Right renal pelvis (tissue), 4 donors: ENCODE results near the gene NFIA. TPM values are rescaled to one million over a fixed set of nuclear protein-coding genes. Genes with fewer than 3 reads are reported as not detected.

Source experiments
- DNase-seq, 4 donors: peaks; one replicate each; pipeline ENCODE4 v3.0.0-alpha.2; 2013; ENCODE audit warnings: low read depth in 4 of 4, low spot score in 3 of 4, missing footprints in 1 of 4
- polyA plus RNA-seq, 4 donors: library from polyadenylated mRNA; unstranded; fragments of 120-200 nt; gene quantifications; one replicate each; pipeline ENCODE4 v1.2.1, GENCODE V29; 2013; ENCODE audit not compliant: insufficient read length in 4 of 4

NFIA gene
- polyA plus RNA-seq, 4 donors = 13.9 to 19.2 (median 17.2) TPM

DNA sequence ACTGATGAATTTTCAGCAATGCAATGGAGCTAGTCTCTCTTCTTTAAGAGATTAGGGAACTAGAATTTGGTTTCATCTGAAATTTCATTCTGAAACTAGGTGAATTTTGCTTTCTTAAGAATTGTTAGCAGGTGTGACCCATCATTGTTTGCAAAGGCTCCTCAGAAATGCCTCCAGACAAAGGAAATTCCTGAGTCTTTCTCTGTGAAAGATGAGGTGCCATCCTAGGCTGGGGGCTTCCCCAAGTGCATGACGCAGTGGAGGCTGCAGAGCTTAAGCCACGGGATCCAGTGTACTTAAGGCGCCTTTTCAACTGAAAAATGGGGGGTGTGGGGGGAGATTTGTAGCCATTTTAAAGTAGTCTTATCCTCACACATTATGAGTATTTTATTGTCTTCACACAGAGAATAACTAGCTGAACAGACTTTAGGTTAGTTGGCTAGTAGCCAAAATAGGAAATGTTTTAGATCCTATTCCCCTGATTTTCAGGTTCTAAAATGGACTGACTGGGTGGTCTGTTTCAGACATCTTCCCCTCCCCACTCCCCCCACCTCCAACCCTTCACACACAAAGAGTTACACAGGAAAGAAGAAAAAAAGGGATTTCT is 202.0 kb downstream of the NFIA start:
- DNase-seq = no peak

DNA sequence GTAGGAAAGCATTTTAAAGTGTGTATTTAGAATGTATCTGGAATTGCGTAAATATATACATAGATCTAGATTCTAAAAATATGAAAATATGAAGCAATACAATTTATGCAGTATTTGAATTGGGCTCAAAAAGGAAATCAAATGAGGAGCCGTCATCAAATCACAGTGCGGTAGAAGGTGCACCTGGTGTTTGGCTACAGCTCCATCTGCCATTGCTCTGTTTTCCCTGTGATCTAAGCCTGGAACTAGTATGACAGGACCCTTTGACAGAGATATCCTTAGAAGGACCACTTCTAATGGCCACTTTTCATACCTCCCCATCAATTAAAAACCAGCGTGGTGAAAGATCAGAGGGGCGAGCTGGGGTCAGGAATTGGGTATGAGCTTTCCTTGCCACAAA is 202.6 kb downstream of the NFIA start:
- no peak for DNase-seq

DNA sequence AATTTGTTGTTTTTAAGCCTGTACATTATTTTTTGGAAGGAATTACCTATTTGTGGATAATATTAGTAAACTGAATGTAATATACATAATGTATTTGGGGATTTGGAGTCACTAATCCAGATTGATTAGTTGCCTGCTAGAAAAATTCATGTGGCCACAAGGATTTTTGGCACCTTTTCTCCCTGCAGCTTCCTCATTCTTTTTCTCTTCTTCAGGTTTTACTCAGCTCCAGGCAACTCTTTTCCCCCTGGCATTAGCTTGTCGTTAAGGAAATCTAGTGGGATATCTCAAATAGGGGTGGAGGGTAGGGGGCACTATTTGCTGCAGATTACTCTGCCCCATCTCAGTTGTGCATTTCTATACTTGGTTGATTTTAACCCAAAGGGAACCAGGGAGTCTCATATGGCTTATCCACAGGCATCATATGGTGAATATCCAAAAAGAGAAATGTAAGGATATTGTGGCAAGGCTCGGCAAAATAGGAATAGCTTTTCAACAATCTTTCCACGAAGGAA is 203.1 kb downstream of the NFIA start:
- DNase-seq = no peak

DNA sequence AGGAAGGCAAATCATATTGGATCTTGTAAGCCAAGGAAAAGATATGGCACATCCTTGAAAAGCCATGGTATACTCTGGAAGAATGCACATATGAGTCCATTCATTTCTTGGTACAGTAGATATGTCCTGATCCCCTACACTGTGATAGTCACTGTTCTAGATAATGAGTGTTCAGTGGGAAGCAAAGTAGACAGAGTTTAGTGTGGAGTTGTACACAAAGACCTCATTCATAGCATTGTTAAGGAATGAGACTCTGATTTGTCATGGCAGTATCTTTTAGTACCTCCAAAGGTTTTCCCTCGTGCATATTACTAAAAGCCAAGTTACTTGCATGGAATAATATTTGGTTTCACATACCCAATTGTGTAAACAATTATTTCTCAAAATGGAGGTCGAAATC is 204.7 kb downstream of the NFIA start:
- no peak for DNase-seq

DNA sequence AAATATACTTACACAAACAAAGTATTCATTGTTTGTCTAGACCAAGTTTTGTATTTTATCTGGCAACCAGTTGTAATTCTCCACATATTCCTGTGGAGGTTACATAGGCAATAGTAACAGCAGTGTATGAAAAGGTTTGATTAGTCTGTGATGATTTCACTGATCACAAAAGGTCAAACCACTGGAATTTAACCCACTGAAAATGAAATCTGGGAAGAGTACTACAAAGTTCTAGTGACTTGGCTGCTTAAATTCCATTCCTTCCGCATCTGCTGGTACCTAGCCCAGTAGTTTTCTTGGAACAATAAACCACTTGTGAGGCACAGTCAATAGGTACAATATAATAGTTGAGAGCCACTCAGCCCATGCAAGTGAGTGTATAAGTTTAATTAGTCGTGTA is 205.4 kb downstream of the NFIA start:
- no peak for DNase-seq

DNA sequence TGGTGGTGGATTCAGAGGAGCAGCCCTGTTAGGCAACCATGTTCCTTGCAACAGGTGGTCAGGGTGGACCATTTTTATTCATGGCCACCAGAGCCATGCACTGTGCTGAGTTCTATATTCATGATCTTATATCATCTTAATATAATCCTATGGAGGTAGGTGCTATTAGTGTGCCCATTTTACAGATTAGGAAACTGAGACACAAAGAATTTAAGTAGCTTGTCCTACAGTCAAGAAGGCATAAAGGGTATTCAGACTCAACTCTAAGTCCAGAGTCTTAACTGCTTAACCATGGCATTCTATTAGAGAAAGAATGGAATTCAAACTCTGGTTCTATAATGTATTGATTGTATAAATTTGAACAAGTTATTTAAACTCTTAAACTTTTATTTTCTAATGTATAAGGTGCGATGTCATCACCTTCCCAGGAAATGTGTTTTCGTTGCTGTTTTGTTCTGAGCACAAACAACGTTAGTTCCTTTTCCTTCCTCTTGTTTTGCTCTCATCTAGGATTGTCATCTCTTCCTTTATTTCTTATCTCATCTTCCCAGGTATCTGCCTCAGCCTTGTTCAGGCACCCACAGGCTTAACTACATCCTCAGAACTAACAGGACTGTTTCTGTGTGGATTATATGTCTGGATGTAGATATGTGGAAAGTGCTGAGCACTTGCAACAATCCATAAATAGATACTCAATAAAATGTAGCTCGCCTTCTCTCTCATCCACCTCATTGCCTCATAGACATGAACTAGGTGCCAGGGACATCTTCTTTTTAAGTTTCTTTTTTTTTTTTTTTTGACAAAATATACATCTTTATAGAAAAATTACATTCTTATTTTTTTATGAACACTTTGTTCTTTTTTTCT is 207.1 kb downstream of the NFIA start:
- DNase-seq = no peak

DNA sequence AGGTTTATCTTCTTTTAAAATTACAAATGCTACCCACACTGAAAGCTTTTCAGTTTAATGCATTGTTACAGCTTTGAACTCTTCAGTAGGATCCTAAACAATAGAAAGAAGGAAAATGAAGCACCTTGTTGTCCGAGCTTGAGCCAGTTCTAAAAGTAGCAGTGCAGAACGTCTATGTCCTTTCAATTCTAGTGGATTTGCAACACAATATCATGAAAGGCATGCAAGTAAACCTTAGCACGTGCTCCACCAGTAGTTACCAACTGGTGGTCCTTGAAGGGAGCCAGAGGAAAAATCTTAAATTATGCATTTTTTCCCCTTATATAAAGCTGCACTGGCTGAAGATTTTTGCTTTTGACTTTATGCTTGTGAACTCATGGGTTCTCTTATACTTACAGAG is 208.2 kb downstream of the NFIA start:
- DNase-seq = no peak

DNA sequence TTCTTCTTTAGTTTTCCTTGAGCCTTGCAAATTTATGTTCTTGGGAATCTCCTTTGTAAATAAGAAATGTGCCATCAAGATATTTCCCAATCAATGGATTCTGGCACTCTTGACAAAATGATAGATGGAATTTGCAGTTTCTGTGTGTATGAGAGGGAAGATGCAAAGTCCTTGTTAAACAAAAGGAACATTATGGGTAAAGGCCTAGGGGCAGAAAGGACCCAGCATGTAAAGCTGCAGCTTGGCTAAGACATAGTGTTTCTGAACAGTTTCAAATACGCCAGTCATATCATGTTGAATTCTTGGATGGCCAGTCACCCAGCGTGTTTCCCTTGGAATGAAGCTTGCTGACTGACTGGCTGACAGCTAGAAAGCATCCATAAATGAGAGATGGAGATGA is 210.8 kb downstream of the NFIA start:
- no peak for DNase-seq

DNA sequence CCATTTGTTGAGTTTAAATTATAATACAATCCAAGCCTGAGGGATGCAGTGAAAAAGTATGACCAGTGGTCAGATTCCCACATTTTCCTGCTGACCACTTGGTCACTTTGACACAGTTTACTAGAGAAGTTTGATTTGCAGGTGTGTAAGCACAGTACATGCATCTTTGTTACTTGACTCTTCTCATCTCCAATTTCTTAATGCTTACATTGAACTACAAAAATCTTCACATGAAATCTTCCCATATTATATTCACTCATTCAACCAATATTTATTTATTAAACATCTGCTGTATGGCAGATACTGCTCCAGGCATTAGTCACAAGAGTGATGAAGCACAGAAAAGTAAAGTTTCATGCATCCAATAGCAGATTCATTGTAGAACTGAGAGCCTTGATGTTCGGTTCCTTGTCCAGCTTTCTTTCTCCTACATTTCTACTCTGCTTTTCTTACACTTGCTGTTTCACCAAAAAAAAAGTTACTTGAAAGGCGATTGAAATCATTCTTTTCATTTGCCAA is 211.7 kb downstream of the NFIA start:
- DNase-seq = no peak

DNA sequence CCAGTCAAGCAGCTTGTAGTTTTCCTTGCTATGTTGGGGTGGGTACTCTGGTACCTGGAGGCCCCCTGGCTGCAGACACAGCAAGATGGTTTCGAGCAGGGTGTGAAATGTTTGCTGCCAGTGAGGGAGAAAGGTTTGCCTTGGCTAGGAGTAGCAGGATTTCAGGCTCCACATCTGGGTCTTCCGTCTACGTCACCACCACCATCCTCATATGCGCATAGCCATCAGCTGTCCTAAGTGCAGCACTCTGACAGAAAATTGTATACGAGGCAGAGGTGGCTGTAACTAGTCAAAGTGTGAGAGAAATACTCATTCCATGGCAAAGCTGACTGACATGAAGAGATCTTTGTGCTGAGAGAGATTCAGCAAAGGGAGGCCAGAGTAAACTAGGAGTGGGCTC is 212.6 kb downstream of the NFIA start:
- no peak for DNase-seq

DNA sequence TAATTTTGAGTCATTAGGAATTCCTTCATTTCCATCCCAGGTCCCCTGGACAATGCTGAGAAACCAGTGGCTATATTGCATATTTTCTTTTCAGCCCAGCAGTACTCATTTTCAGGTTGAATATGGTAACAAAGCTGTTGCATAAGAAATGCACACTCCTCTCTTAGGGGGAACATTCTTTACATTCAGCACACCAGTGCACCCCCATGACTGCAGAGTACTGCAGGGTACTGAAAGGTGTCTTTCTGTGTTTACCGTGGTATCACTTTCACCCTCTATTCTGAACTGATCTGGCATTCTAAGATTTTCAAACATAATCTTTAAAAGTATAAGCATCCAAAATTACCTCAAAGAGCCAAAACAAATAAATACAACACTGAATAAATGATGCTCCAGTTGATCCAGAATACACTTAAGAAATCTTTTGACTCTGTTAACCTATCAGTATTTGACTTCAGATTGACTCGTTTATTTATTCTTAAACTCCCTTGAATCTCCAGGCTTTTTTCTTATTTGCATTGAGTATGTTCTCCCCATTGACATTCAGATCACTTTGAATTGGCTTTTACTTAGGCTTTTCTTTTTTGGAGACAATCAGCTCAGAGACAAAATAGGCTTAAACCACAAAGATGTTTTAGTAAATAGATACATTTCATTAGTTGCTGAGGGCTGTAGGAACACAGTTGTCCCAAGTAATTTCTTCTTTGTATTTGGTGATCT is 213.6 kb downstream of the NFIA start:
- no peak for DNase-seq

DNA sequence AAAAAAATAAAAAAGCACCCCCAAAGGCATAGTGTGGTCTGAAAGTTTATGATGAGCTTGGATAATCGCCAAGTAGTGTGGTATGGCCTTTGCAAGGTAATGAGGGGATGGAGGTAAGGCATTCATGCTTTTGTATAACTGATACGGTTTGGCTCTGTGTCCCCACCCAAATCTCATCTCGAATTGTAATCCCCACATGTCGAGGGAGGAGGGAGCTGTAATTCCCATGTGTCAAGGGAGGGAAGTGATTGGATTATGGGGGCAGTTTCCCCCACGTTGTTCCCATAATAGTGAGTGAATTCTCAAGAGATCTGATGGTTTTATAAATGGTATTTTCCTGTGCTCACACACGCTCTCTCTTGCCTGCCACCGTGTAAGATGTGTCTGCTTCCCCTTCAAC is 215.5 kb downstream of the NFIA start:
- DNase-seq = no peak

DNA sequence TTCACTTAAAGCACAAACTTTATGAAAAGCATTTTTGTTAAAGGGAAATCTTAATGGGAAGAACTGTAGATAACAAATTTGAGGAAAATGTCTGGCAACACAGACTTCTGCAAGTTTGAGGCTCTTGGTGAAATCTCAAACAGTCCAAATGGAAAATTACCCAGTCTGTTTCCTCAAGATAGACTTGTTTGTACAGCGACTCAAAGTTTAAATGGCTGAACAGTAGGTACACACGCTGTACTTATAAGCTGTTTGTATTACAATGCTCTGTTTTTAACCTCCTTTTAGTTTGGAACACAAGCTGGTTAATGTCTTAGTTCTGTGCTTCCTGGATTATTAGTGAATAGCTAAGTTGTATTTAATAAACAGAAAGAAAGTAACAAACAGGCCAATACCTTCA is 217.1 kb downstream of the NFIA start:
- DNase-seq = no peak

DNA sequence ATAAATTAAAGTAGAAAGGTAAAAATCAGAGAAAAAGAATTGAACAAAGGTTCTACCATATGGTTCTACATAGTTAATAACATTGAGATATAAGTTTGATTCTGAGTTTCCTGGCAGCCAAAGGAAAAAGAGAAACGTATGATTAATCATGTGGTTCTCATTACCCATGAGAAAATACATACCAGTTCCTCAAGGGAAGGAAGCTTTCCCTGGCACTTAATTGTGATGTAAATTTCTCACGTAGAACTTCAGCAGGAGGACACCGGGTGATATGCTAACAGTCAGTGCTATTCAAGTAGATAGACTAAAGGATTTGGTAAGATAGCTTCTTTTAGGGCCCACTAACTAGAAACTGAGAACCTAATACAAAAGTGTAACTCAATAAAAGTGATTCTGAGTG is 218.5 kb downstream of the NFIA start:
- no peak for DNase-seq

DNA sequence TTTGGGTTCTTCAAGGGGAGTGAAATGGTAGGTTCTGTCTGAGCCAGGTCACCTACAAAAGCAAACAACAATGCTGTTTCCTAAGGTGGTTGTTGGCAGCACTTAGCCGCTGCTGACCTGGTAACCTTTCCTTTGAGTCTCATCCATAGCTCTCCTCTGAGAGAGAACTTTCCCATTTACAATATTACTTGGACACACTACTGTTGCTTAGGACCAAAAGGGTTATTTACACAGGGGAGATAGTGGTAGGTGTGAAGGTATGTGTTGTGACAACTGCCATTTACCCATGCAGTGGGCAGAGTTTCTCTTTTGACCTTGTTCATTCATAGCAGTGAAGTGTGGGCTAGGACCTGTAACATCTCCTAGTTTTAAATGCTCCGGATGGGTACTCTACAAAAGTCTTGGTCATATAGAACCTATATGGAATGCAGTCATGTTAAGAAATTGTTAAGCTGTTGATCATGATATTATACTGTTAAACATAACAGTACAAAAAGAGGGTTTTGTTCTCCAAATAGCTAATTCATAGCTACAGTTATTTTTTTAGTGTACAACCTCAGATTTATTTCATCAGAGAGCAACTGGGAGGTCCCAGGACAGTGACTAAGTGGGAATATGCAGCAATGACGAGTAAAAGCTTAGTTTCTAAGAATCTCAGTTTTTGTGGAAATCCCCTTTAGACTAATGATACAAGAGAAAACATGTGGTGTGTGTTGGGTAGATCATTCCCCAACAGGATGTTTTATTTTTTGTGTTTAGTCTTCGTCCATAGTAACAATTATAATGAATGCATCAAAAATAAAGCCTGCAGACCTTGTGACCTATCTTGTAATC is 219.7 kb downstream of the NFIA start:
- DNase-seq = no peak

DNA sequence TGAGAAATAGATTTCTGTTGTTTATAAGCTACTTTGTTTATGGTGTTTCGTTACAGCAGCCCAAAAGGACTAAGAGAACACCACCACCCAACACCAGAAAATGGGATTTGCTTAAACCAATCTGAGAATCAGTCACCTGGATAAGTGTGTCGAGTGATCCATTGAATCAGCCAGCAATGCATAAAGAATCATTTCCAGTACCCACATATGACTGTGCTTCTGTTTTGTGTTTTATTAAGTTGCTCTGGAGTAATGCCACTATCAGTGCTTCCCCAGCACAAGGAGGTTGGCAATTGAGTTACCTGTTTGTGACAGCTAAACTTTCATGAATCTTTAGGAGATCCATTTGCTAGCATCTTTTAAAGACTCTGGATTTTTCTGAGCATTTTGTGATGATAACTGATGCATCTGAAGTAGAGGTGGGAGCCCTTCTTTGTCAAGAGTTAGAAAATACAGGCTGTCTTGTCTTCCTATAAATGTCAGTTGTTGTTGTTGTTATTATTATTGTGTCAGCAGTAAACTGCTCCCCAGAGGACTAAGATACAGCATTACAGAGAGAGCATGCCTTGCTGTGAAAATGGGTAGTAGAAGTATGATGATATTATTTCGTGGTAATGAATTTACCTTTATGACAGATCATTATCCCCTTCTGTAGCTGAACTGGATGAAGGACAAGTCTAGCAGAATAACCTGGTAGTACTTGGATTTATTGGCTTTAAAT is 225.2 kb downstream of the NFIA start:
- no peak for DNase-seq

DNA sequence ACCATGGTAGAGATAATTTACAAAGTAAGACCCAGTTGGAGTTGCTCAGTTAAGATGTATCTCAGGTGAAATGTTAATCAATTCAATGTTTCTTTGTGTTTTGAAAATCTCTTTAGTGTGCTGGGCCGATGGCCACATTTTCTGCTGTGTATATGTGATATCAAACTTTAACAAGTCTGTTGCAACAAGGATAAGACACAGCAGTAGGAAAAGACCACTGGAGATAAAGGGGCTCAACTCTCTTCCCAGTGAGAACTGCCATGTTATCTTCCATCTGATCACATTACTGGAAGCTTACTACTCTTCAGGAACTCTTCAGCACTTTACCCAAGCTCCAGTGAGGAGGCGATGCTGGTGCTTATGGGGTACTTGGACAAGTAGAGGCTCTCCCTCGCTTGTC is 227.7 kb downstream of the NFIA start:
- no peak for DNase-seq

DNA sequence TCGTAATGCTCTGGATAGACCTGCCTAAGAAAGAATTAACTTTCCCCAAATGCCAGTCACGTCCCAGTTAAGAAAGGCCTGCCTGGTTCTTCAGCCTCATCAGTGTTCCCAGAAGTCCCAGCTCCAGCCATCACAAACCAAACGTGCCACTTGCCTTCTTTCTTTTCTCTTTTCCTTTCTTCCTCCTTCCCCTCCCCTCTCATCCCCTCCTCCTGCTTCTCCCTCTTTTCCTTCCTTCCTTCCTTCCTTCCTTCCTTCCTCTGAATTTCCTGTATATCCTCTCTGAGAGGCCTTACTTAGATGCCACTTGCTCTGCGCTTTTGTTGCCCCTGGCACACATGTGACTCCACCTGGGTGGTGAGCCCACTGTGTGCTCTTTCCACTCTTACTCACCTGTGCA is 228.2 kb downstream of the NFIA start:
- DNase-seq = no peak

DNA sequence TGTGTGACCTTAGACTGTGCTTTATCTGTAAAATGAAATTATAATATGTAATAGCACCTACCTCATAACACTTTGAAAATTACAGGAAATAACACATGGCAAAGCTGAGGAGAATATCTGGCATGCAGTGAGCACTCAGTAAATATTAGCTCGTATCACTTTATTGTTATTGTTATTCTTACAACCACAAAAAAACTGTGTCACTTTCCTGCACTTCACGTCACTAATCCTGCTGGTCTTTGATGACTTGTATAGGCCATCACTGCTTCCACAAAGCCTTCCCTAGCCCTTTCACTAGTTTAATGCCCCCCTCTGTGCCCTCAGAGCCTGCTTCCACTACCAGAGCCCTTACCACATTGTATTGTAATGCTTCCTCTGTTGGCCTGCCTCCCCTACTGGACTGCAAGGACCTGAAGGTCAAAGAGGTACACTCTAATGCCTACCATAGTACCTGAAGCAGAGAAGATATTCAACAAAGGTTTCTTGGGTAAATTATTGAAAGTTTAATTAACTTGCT is 231.6 kb downstream of the NFIA start:
- DNase-seq = no peak

DNA sequence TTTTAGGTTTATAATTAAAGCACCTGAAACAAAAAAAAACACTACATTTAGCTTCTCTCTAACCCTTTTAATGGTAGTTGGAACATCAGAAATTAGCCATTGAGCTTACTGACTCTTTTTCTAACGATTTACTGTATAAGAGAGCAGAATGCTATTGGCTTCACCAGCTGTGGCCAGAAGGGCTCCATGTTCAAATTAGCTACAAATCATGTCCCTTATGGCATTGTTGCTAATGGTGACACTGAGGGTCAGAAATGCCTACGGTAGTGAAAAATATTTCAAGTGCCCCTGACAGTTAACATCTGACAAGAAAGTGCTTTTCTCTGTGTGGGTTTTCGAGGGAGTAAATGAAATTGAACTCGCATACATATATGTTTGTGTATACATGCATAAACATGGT is 232.7 kb downstream of the NFIA start:
- no peak for DNase-seq
